PC-3 (cell line): Measurements from ENCODE around the gene APIP.

Experiments used
- CTCF ChIP-seq: fragments of 300-600 bp; sonication (generic); conservative IDR thresholded peaks from 2 replicates; pipeline ENCODE4 v1.5.1; 2017; ENCODE audit warnings: antibody characterized with exemption, low read depth, mild to moderate bottlenecking, low read length
- EZH2phosphoT487 ChIP-seq: fragments of 300-600 bp; sonication (generic); IDR thresholded peaks from 2 replicates; pipeline ENCODE4 v1.6.1; 2018; ENCODE audit warnings: mild to moderate bottlenecking, antibody characterized with exemption, low read length, borderline replicate concordance

GRCh38 chr11:34864424-34864823 lies 51.8 kb downstream of the APIP start:
- TF ChIP-seq EZH2phosphoT487 (no peak), CTCF (no peak)
